ENCODE results near the gene IGSF9. TPM values are rescaled to one million over a fixed set of nuclear protein-coding genes. Genes with fewer than 3 reads are reported as not detected.

IGSF9 gene
- total and polyA plus RNA-seq, 10 of the 15 experiments (the other 5 are each of a cell fraction or from before 2014, with no cell fraction given), result 0.04 to 0.07 TPM; not detected in 8

- H3K4me2 ChIP-seq (ENCODE audit: control insufficient read depth, insufficient read depth), result no peak overlapping the region
- no peak for ATAC-seq
- ChIA-PET SMC1A (ENCODE audit: uncharacterized antibody, unreplicated experiment) (interaction anchor here (0.8 to 1.9 kb wide), 6 partner anchors 8 to 107 kb away, joined by 3 to 7 read pairs (median 4); no protein-coding TSS in a partner anchor), RAD21 (ENCODE audit: unreplicated experiment) (interaction anchor here (1.0 to 1.6 kb wide), 2 partner anchors 11 to 23 kb away, joined by 3 to 6 read pairs; no protein-coding TSS in a partner anchor), CTCF (interaction anchor here (0.6 to 8.9 kb wide), 6 partner anchors 9 to 107 kb away, joined by 3 to 68 read pairs (median 4); no protein-coding TSS in a partner anchor), POLR2A (interaction anchor here (1.1 kb wide), 1 partner anchor 11 kb away, joined by 3 read pairs; no protein-coding TSS in a partner anchor)
- H2AFZ ChIP-seq (ENCODE audit: control insufficient read depth, low read depth, low read length), result no peak overlapping the region
- intact Hi-C loops (cut with micrococcal nuclease; ENCODE audit: unreplicated experiment), result no loop called here
- no peaks in the 10 kb centered on the region for H3K27me3 ChIP-seq (replicated peaks in 1 of 2; ENCODE audit: control insufficient read depth in 2 of 2, insufficient read depth in 2 of 2, low read length in 1 of 2)
- H3K27ac ChIP-seq (ENCODE audit: control insufficient read depth, insufficient read depth), result no peak overlapping the region
- no peaks in the 10 kb centered on the region for H3K4me1 ChIP-seq (ENCODE audit: control insufficient read depth, insufficient read depth, low read length)
- in situ Hi-C loops (cut with MboI), result no loop called here
- H4K20me1 ChIP-seq (ENCODE audit: control insufficient read depth, insufficient read depth), result no peaks in the 10 kb centered on the region
- no peak for DNase-seq (ENCODE audit: low read depth, low spot score)
- BruUV-seq (replicated peaks), result no TSS peak
- no peak overlapping the region for H3K9ac ChIP-seq (ENCODE audit: control insufficient read depth, insufficient read depth, low read length)
- no peaks in the 10 kb centered on the region; the same call in 2 of the 3 replicates for H3K9me3 ChIP-seq (replicated peaks; ENCODE audit: control insufficient read depth, insufficient read depth, low read length)
- 83% methylated on average over 2 of the region's 2 CpGs for WGBS (ENCODE audit: insufficient coverage, insufficient replicate concordance, low lambda C conversion rate, missing lambda C conversion rate)
- H3K36me3 ChIP-seq (ENCODE audit: control insufficient read depth in 2 of 2, insufficient read depth in 2 of 2, low read length in 1 of 2), result no peaks in the 10 kb centered on the region
- H3K4me3 ChIP-seq, result no peak overlapping the region
- no peak for FAIRE-seq
- no peaks in the 10 kb centered on the region for H3K79me2 ChIP-seq (ENCODE audit: control insufficient read depth, insufficient read depth, low read length)
- TF ChIP-seq ZSCAN29 (IDR thresholded peaks at IDR 0.05) (no peak), ZNF24 (IDR thresholded peaks at IDR 0.05) (no peak)
These were observed 44.6 kb downstream of the IGSF9 start for GRCh38 chr1:159900755-159901360.

GRCh38 chr1:159900086-159900680 is 45.2 kb downstream of the IGSF9 start, which contains the start of gene CFAP45:
CFAP45 (minus strand) TSS chr1:159900165; CDS start chr1:159900098, 67 bp downstream.
- ChIA-PET RAD21 (ENCODE audit: unreplicated experiment) (interaction anchor here (1.0 to 1.6 kb wide), 2 partner anchors 10 to 23 kb away, joined by 3 to 6 read pairs; no protein-coding TSS in a partner anchor), CTCF (interaction anchor here (0.6 to 8.9 kb wide), 5 partner anchors 9 to 108 kb away, joined by 3 to 68 read pairs (median 4); no protein-coding TSS in a partner anchor), SMC1A (ENCODE audit: uncharacterized antibody, unreplicated experiment) (interaction anchor here (1.0 to 1.9 kb wide), 5 partner anchors 7 to 107 kb away, joined by 3 to 7 read pairs (median 4); no protein-coding TSS in a partner anchor), POLR2A (interaction anchor here (1.1 kb wide), 1 partner anchor 12 kb away, joined by 3 read pairs; no protein-coding TSS in a partner anchor)
- no peak for FAIRE-seq
- Histone ChIP-seq H3K9me3 (replicated peaks; ENCODE audit: control insufficient read depth, insufficient read depth, low read length) (no peaks in the 10 kb centered on the region; the same call in 2 of the 3 replicates), H3K4me2 (ENCODE audit: control insufficient read depth, insufficient read depth) (no peak within 1 kb of the TSS), H2AFZ (ENCODE audit: control insufficient read depth, low read depth, low read length) (no peak within 1 kb of the TSS), H3K79me2 (ENCODE audit: control insufficient read depth, insufficient read depth, low read length) (no peaks in the 10 kb centered on the region), H3K27me3 (replicated peaks in 1 of 2; ENCODE audit: control insufficient read depth in 2 of 2, insufficient read depth in 2 of 2, low read length in 1 of 2) (no peaks in the 10 kb centered on the region), H4K20me1 (ENCODE audit: control insufficient read depth, insufficient read depth) (no peaks in the 10 kb centered on the region), H3K4me1 (ENCODE audit: control insufficient read depth, insufficient read depth, low read length) (no peaks in the 10 kb centered on the region), H3K36me3 (ENCODE audit: control insufficient read depth in 2 of 2, insufficient read depth in 2 of 2, low read length in 1 of 2) (no peaks in the 10 kb centered on the region), H3K27ac (ENCODE audit: control insufficient read depth, insufficient read depth) (no peak within 1 kb of the TSS), H3K4me3 (no peak within 1 kb of the TSS), H3K9ac (ENCODE audit: control insufficient read depth, insufficient read depth, low read length) (no peak within 1 kb of the TSS)
- peak; percentile 68 for ATAC-seq
- intact Hi-C loops (cut with micrococcal nuclease; ENCODE audit: unreplicated experiment), result no loop called here
- no peak for DNase-seq (ENCODE audit: low read depth, low spot score)
- TF ChIP-seq NFXL1 (IDR thresholded peaks at IDR 0.05; ENCODE audit: borderline replicate concordance) (no peak), GATAD2B (conservative IDR thresholded peaks at IDR 0.05; ENCODE audit: low read depth) (no peak), HDGF (IDR thresholded peaks at IDR 0.05) (no peak), CEBPZ (IDR thresholded peaks at IDR 0.05; ENCODE audit: low read depth, low read length) (no peak), RELB (IDR thresholded peaks at IDR 0.05; ENCODE audit: low read depth) (no peak), STAT3 (IDR thresholded peaks at IDR 0.05; ENCODE audit: low read depth, low read length) (no peak), LARP7 (IDR thresholded peaks at IDR 0.05) (no peak)
- in situ Hi-C loops (cut with MboI), result no loop called here
- WGBS (ENCODE audit: insufficient coverage, insufficient replicate concordance, low lambda C conversion rate, missing lambda C conversion rate), result 55% methylated on average over 21 of the region's 30 CpGs
- BruUV-seq (replicated peaks), result no TSS peak
